Ovary (tissue), 9 donors: ENCODE results near the gene CSF1R. TPM values are rescaled to one million over a fixed set of nuclear protein-coding genes. Genes with fewer than 3 reads are reported as not detected.

Experiments used
- DNase-seq, 5 donors: peaks; one replicate each; pipeline ENCODE4 v3.0.0-alpha.2; 2019 to 2020
- H3K27ac ChIP-seq, 2 donors: fragments of 200-600 bp; one replicate each; pipeline versions ENCODE4 v1.5.1 to v1.8.0; 2019 to 2022
- H3K27me3 ChIP-seq: fragments of 200-600 bp; one replicate; pipeline ENCODE4 v1.8.0; 2022
- H3K36me3 ChIP-seq: fragments of 200-600 bp; sonication (generic); one replicate; pipeline ENCODE4 v1.5.1; 2019
- H3K4me1 ChIP-seq: one replicate; pipeline ENCODE4 v1.8.1; 2013; ENCODE audit warnings: mild to moderate bottlenecking, moderate library complexity; ENCODE audit not compliant: insufficient read depth
- H3K4me3 ChIP-seq: fragments of 200-600 bp; sonication (generic); one replicate; pipeline ENCODE4 v1.5.1; 2017
- H3K9me3 ChIP-seq, 2 donors: fragments of 200-600 bp in 1 of 2; sonication (generic) in 1 of 2; one replicate each; pipeline versions ENCODE4 v1.5.1 to v1.8.1; 2013 to 2019; ENCODE audit warnings: mild to moderate bottlenecking in 1 of 2, moderate library complexity in 1 of 2
- CTCF ChIP-seq, 3 donors: fragments of 450-650 bp in 2 of 3; fragments of 200-600 bp in 1 of 3; IDR thresholded peaks; one replicate each; pipeline versions ENCODE4 v1.5.1 to v1.8.0; 2016 to 2022; ENCODE audit warnings: antibody characterized with exemption in 3 of 3, mild to moderate bottlenecking in 1 of 3
- EP300 ChIP-seq: sonication (generic); formaldehyde crosslinking; IDR thresholded peaks from one replicate; pipeline ENCODE4 v1.6.1; 2017; ENCODE audit warnings: antibody characterized with exemption
- POLR2A ChIP-seq: fragments of 450-650 bp; IDR thresholded peaks from one replicate; pipeline ENCODE4 v1.6.1; 2017; ENCODE audit warnings: antibody characterized with exemption, mild to moderate bottlenecking, moderate library complexity
- WGBS, 3 donors: extraction: QIAGEN DNeasy Blood & Tissue Kit in 1 of 3; methylation state at CpG; one replicate each; pipeline versions ENCODE4 v1.1.5 to v1.1.7; 2013 to 2017; 5-methylcytosine and 5-hydroxymethylcytosine counted together
- intact Hi-C, 4 donors: fragments of 100-400 bp; cut with DNase I; formaldehyde crosslinking; loops; one replicate each; pipeline versions ENCODE4 v1.11.0 to v1.15.1; 2022 to 2023
- polyA plus RNA-seq, 2 donors: library from polyadenylated mRNA; stranded (reverse); fragments of 200-250 nt in 1 of 2; fragments of 350-450 nt in 1 of 2; fragmentation: Illumina TruSeq in 1 of 2; extraction: RNeasy Lipid Tissue Mini Kit (QIAGEN cat#74804) in 1 of 2; gene quantifications; one replicate each; pipeline ENCODE4 v1.2.3, GENCODE V29; 2013 to 2014
- total RNA-seq, 7 donors: library from RNA; depleted of rRNA in 2 of 7; stranded (reverse); fragments of >200 nt in 2 of 7; fragmentation: NEBNext Ultra II Directional in 3 of 7; extraction: Animal tissue kit (Norgen Biotek cat#: 25700) in 3 of 7; gene quantifications; one replicate each; pipeline versions ENCODE4 v1.1.0 to v1.2.4, GENCODE V29; 2016 to 2023
- donor health status: DM: no; HTN: no; CAD: no; lungs with moderate emphysema.
- donor health status: DM: no; HTN: no; CAD: no.
- donor health status: Bipolar disorder and iron deficiency.
- donor health status: DM: yes; HTN: yes; CAD: no.
- donor health status: DM: no; HTN: no; CAD: no.
- donor health status: DM: yes; HTN: yes; CAD: no.

Gene CSF1R
- total and polyA plus RNA-seq, 9 donors: 7.6 to 41.9 (median 16.4) TPM

- Histone ChIP-seq H3K9me3 (no peaks in the 10 kb centered on the region), H3K4me3 (no peak overlapping the region), H3K36me3 (no peaks in the 10 kb centered on the region), H3K27ac (no peak overlapping the region), H3K27me3 (no peaks in the 10 kb centered on the region), H3K4me1 (no peaks in the 10 kb centered on the region)
- TF ChIP-seq CTCF (IDR thresholded peaks at IDR 0.05) (no peak), POLR2A (no peak), EP300 (no peak)
- intact Hi-C loops: no loop called here
- DNase-seq: no peak
- WGBS, 3 donors: 77 to 88% (median 82%) methylated on average over 11 of the region's 11 CpGs
These were observed 26.7 kb downstream of the CSF1R start for GRCh38 chr5:150059623-150060022.

- TF ChIP-seq EP300 (no peak), CTCF (IDR thresholded peaks at IDR 0.05) (no peak)
- Histone ChIP-seq H3K4me3 (no peak overlapping the region), H3K9me3 (no peaks in the 10 kb centered on the region), H3K36me3 (no peaks in the 10 kb centered on the region), H3K4me1 (no peaks in the 10 kb centered on the region), H3K27ac (no peak overlapping the region), H3K27me3 (no peaks in the 10 kb centered on the region)
- WGBS, 3 donors: 88 to 90% (median 90%) methylated on average over 6 of the region's 6 CpGs
- DNase-seq: no peak
- intact Hi-C loops: no loop called here
These were observed 27.8 kb downstream of the CSF1R start for GRCh38 chr5:150058480-150059126.

GRCh38 chr5:150057996-150058395 is 28.4 kb downstream of the CSF1R start:
- no peak overlapping the region for H3K27ac ChIP-seq
- intact Hi-C loops: no loop called here
- H3K9me3 ChIP-seq: no peaks in the 10 kb centered on the region
- H3K4me3 ChIP-seq: no peak overlapping the region
- H3K36me3 ChIP-seq: no peaks in the 10 kb centered on the region
- DNase-seq: no peak
- TF ChIP-seq EP300 (no peak), POLR2A (no peak)
- WGBS, 3 donors: 67 to 72% (median 69%) methylated on average over 5 of the region's 5 CpGs
- no peaks in the 10 kb centered on the region for H3K4me1 ChIP-seq
- no peaks in the 10 kb centered on the region for H3K27me3 ChIP-seq

GRCh38 chr5:150057511-150057910 is 28.8 kb downstream of the CSF1R start:
- Histone ChIP-seq H3K36me3 (no peaks in the 10 kb centered on the region), H3K9me3 (no peaks in the 10 kb centered on the region), H3K27ac (no peak overlapping the region), H3K4me1 (no peaks in the 10 kb centered on the region), H3K27me3 (no peaks in the 10 kb centered on the region), H3K4me3 (no peak overlapping the region)
- no peak for TF ChIP-seq EP300
- TF ChIP-seq POLR2A: no peak
- TF ChIP-seq CTCF (IDR thresholded peaks at IDR 0.05): no peak
- DNase-seq: no peak
- intact Hi-C loops: no loop called here
- WGBS, 3 donors: 78 to 96% (median 90%) methylated on average over 2 of the region's 2 CpGs

GRCh38 chr5:150057052-150057451 is 29.3 kb downstream of the CSF1R start:
- Histone ChIP-seq H3K27me3 (no peaks in the 10 kb centered on the region), H3K27ac (no peak overlapping the region), H3K9me3 (no peaks in the 10 kb centered on the region), H3K4me1 (no peaks in the 10 kb centered on the region), H3K4me3 (no peak overlapping the region), H3K36me3 (no peaks in the 10 kb centered on the region)
- intact Hi-C loops: no loop called here
- 50 to 57% (median 54%) methylated on average over 8 of the region's 8 CpGs for WGBS, 3 donors
- TF ChIP-seq EP300: no peak
- no peak for TF ChIP-seq POLR2A
- no peak for DNase-seq
